CD14-positive monocyte (primary cell): Measurements from ENCODE around the gene CRY2. TPM values are rescaled to one million over a fixed set of nuclear protein-coding genes. Genes with fewer than 3 reads are reported as not detected.

Source experiments
- DNase-seq, 3 donors: peaks; one replicate each; pipeline ENCODE4 v3.0.0-alpha.2; 2011 to 2022
- H2AFZ ChIP-seq: 2 replicates; pipeline ENCODE4 v1.6.0; 2012; ENCODE audit warnings: mild to moderate bottlenecking, low read depth, low read length, inconsistent platforms; ENCODE audit not compliant: insufficient read depth, poor library complexity, severe bottlenecking
- H3K27ac ChIP-seq, 2 donors: 1 replicate in 1 of 2; 2 replicates in 1 of 2; pipeline ENCODE4 v1.5.1; 2012 to 2013; ENCODE audit warnings: low read length in 2 of 2, control low read depth in 1 of 2, inconsistent platforms in 1 of 2, low read depth in 1 of 2, mild to moderate bottlenecking in 1 of 2
- H3K27me3 ChIP-seq, 2 donors: one replicate each; pipeline versions ENCODE4 v1.6.0 to v1.6.1; 2011 to 2013; ENCODE audit warnings: low read length in 2 of 2; ENCODE audit not compliant: control insufficient read depth in 2 of 2, insufficient read depth in 2 of 2
- H3K36me3 ChIP-seq, 2 donors: replicated peaks in 1 of 2; 1 replicate in 1 of 2; 2 replicates in 1 of 2; pipeline versions ENCODE4 v1.5.1 to v1.6.1; 2012 to 2013; ENCODE audit warnings: low read length in 2 of 2, control low read depth in 1 of 2, inconsistent platforms in 1 of 2, mild to moderate bottlenecking in 1 of 2; ENCODE audit not compliant: insufficient read depth in 2 of 2, control insufficient read depth in 1 of 2
- H3K4me1 ChIP-seq, 2 donors: 1 replicate in 1 of 2; 2 replicates in 1 of 2; pipeline versions ENCODE4 v1.5.1 to v1.6.1; 2012 to 2013; ENCODE audit warnings: low read length in 2 of 2, control low read depth in 1 of 2, inconsistent platforms in 1 of 2, mild to moderate bottlenecking in 1 of 2, moderate library complexity in 1 of 2; ENCODE audit not compliant: insufficient read depth in 2 of 2, control insufficient read depth in 1 of 2
- H3K4me2 ChIP-seq: replicated peaks from 2 replicates; pipeline ENCODE3; 2012; ENCODE audit warnings: low read length, moderate library complexity, mild to moderate bottlenecking; ENCODE audit not compliant: poor library complexity, severe bottlenecking; ENCODE audit errors: extremely low read depth
- H3K4me3 ChIP-seq, 3 experiments: fragments of 200-600 bp in 1 of 3; sonication (generic) in 1 of 3; replicated peaks in 1 of 3; 1 replicate in 2 of 3; 2 replicates in 1 of 3; pipeline ENCODE4 v1.5.1; 2011 to 2013; ENCODE audit warnings: low read length in 3 of 3, mild to moderate bottlenecking in 3 of 3, control low read depth in 2 of 3, low read depth in 2 of 3, inconsistent platforms in 1 of 3, moderate library complexity in 1 of 3
- H3K79me2 ChIP-seq: 2 replicates; pipeline ENCODE4 v1.6.0; 2012; ENCODE audit warnings: mild to moderate bottlenecking, control low read depth, inconsistent platforms, low read length, moderate library complexity; ENCODE audit not compliant: insufficient read depth
- H3K9ac ChIP-seq: 2 replicates; pipeline ENCODE4 v1.6.0; 2017; ENCODE audit warnings: low read length, mild to moderate bottlenecking; ENCODE audit not compliant: insufficient read depth, poor library complexity, severe bottlenecking
- H3K9me3 ChIP-seq, 2 donors: replicated peaks in 1 of 2; 1 replicate in 1 of 2; 2 replicates in 1 of 2; pipeline versions ENCODE4 v1.5.1 to v1.6.1; 2012 to 2013; ENCODE audit warnings: low read length in 2 of 2, control low read depth in 1 of 2; ENCODE audit not compliant: control insufficient read depth in 1 of 2, insufficient read depth in 1 of 2
- H4K20me1 ChIP-seq: 2 replicates; pipeline ENCODE4 v1.6.0; 2012; ENCODE audit warnings: mild to moderate bottlenecking, low read length, control low read depth, moderate library complexity; ENCODE audit not compliant: insufficient read depth
- H3K27ac Mint-ChIP-seq, 7 donors: one replicate each; pipeline ENCODE4 v1.8.0; 2020; ENCODE audit warnings: mild to moderate bottlenecking in 7 of 7, mixed read lengths in 7 of 7, moderate library complexity in 6 of 7, inconsistent platforms in 2 of 7
- H3K27me3 Mint-ChIP-seq, 3 donors: one replicate each; pipeline ENCODE4 v1.8.0; 2021 to 2022; ENCODE audit warnings: low read depth in 3 of 3, mild to moderate bottlenecking in 3 of 3, mixed read lengths in 3 of 3, moderate library complexity in 3 of 3, inconsistent platforms in 1 of 3
- H3K36me3 Mint-ChIP-seq, 2 donors: one replicate each; pipeline ENCODE4 v1.8.0; 2020; ENCODE audit warnings: mixed read lengths in 2 of 2, inconsistent platforms in 1 of 2, mild to moderate bottlenecking in 1 of 2
- H3K4me1 Mint-ChIP-seq: one replicate; pipeline ENCODE4 v1.8.0; 2020; ENCODE audit warnings: mild to moderate bottlenecking, mixed read lengths
- H3K4me3 Mint-ChIP-seq, 2 donors: one replicate each; pipeline ENCODE4 v1.8.0; 2020; ENCODE audit warnings: mild to moderate bottlenecking in 2 of 2, mixed read lengths in 2 of 2, moderate library complexity in 1 of 2
- H3K9me3 Mint-ChIP-seq, 7 donors: one replicate each; pipeline ENCODE4 v1.8.0; 2020 to 2022; ENCODE audit warnings: mixed read lengths in 7 of 7, mild to moderate bottlenecking in 6 of 7, moderate library complexity in 6 of 7, inconsistent platforms in 2 of 7
- WGBS: methylation state at CpG from one replicate; pipeline ENCODE4 v1.1.5; 2013; ENCODE audit warnings: missing lambda C conversion rate; ENCODE audit not compliant: insufficient coverage; 5-methylcytosine and 5-hydroxymethylcytosine counted together
- intact Hi-C, 2 donors: fragments of 100-400 bp; cut with micrococcal nuclease; formaldehyde crosslinking; loops; one replicate each; pipeline versions ENCODE4 v1.15.0 to v1.15.1; 2023
- polyA plus RNA-seq, 3 donors: library from polyadenylated mRNA; depleted of rRNA in 1 of 3; unstranded in 2 of 3; stranded (reverse) in 1 of 3; fragments of 300-500 nt in 2 of 3; fragments of >200 nt in 1 of 3; fragmentation: Illumina TruSeq in 2 of 3; gene quantifications; 1 replicate in 2 of 3; 2 replicates in 1 of 3; pipeline ENCODE4 v1.2.3, GENCODE V29; 2012 to 2021
- TF ChIP-seq, protein P1 (sequence below): fragments of 200-600 bp; IDR thresholded peaks from one replicate; pipeline ENCODE4 v1.8.0; 2022; ENCODE audit warnings: antibody characterized with exemption, mild to moderate bottlenecking

CRY2 gene
- polyA plus RNA-seq, 3 donors, result 5.1 to 12.5 (median 7.2) TPM

DNA sequence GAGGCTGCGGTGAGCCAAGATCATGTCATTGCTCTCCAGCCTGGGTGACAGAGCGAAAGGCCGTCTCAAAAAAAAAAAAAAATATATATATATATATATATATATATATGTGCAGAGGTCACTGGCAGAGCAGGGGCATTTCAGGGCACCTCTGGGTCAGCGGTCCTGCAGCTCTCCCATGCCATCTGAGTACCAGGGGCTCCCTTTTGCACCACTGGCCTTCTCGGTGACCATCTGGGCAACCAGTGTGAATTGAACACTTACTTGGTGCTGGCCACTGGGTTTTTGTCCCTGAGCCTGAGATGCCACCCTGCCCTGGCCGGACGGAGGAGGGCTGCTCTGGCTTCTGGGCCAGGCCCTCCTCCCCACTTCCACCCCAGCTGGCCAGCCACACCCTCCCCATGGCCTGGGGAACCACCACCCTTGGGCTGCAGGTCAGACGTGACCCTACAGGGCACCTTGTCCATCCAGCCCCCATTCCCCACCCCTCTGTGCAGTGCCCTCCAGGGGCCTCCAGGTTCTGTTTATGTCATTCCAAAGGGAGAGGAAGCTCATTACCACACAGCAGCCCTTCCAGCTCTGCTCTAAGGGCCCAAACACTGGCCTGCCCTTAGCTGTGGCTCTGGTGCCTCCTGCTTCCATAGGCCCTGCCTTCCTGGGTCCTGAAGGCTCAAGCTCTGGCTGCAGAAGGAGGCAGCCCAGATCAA lies 48.4 kb downstream of the CRY2 start:
- Histone ChIP-seq H4K20me1 (no peaks in the 10 kb centered on the region), H3K36me3 (no peaks in the 10 kb centered on the region), H2AFZ (no peak overlapping the region), H3K9me3 (peaks cover 4 to 14% of the 10 kb centered on the region in 2 donors), H3K4me3 (no peak overlapping the region), H3K27me3 (peaks cover 19 to 48% of the 10 kb centered on the region in 2 donors), H3K4me1 (peaks cover 11 to 15% of the 10 kb centered on the region in 2 donors), H3K4me2 (no peak overlapping the region), H3K27ac (no peak overlapping the region), H3K79me2 (no peaks in the 10 kb centered on the region), H3K9ac (no peak overlapping the region)
- peaks cover 6% of the 10 kb centered on the region for H3K4me1 Mint-ChIP-seq
- TF ChIP-seq, protein P1, sequence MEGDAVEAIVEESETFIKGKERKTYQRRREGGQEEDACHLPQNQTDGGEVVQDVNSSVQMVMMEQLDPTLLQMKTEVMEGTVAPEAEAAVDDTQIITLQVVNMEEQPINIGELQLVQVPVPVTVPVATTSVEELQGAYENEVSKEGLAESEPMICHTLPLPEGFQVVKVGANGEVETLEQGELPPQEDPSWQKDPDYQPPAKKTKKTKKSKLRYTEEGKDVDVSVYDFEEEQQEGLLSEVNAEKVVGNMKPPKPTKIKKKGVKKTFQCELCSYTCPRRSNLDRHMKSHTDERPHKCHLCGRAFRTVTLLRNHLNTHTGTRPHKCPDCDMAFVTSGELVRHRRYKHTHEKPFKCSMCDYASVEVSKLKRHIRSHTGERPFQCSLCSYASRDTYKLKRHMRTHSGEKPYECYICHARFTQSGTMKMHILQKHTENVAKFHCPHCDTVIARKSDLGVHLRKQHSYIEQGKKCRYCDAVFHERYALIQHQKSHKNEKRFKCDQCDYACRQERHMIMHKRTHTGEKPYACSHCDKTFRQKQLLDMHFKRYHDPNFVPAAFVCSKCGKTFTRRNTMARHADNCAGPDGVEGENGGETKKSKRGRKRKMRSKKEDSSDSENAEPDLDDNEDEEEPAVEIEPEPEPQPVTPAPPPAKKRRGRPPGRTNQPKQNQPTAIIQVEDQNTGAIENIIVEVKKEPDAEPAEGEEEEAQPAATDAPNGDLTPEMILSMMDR, result no peak
- H3K27me3 Mint-ChIP-seq, result peaks cover 44 to 64% (median 47%) of the 10 kb centered on the region in 3 donors
- peaks cover 0 to 10% (median 3%) of the 10 kb centered on the region in 7 donors for H3K9me3 Mint-ChIP-seq
- H3K4me3 Mint-ChIP-seq, result no peak overlapping the region
- intact Hi-C loops, result no loop called here
- peaks cover 2 to 3% of the 10 kb centered on the region in 2 donors for H3K36me3 Mint-ChIP-seq
- H3K27ac Mint-ChIP-seq, result no peak overlapping the region
- 95% methylated on average over 5 of the region's 8 CpGs for WGBS
- no peak for DNase-seq

- Mint-ChIP-seq H3K27ac (no peak overlapping the region), H3K4me3 (no peak overlapping the region), H3K36me3 (peaks cover 3 to 4% of the 10 kb centered on the region in 2 donors), H3K4me1 (peaks cover 7% of the 10 kb centered on the region), H3K9me3 (peaks cover 0 to 11% (median 5%) of the 10 kb centered on the region in 7 donors), H3K27me3 (peaks cover 48 to 72% (median 55%) of the 10 kb centered on the region in 3 donors)
- H3K4me3 ChIP-seq, result no peak overlapping the region
- H3K36me3 ChIP-seq, result no peaks in the 10 kb centered on the region
- peaks cover 11 to 15% of the 10 kb centered on the region in 2 donors for H3K4me1 ChIP-seq
- no peak overlapping the region for H2AFZ ChIP-seq
- no peak overlapping the region for H3K4me2 ChIP-seq
- no peaks in the 10 kb centered on the region for H3K79me2 ChIP-seq
- H3K9me3 ChIP-seq, result peaks cover 4 to 22% of the 10 kb centered on the region in 2 donors
- TF ChIP-seq, protein P1, result no peak
- no peaks in the 10 kb centered on the region for H4K20me1 ChIP-seq
- H3K27me3 ChIP-seq, result peaks cover 24 to 56% of the 10 kb centered on the region in 2 donors
- intact Hi-C loops, result no loop called here
- no peak overlapping the region for H3K27ac ChIP-seq
- WGBS, result 29% methylated on average over 16 of the region's 19 CpGs
- no peak for DNase-seq
- H3K9ac ChIP-seq, result no peak overlapping the region
Measured at GRCh38 chr11:45896422-45896984, 49.2 kb downstream of the CRY2 start.
